GM19463 (cell line): ENCODE data around the gene ABHD16A.

Source experiments
- ATAC-seq: cut with Tn5 transposase; IDR thresholded peaks from one replicate; pipeline ENCODE4 v1.9.1; 2021; ENCODE audit warnings: mild to moderate bottlenecking, moderate library complexity; ENCODE audit not compliant: unreplicated experiment

ABHD16A gene

DNA sequence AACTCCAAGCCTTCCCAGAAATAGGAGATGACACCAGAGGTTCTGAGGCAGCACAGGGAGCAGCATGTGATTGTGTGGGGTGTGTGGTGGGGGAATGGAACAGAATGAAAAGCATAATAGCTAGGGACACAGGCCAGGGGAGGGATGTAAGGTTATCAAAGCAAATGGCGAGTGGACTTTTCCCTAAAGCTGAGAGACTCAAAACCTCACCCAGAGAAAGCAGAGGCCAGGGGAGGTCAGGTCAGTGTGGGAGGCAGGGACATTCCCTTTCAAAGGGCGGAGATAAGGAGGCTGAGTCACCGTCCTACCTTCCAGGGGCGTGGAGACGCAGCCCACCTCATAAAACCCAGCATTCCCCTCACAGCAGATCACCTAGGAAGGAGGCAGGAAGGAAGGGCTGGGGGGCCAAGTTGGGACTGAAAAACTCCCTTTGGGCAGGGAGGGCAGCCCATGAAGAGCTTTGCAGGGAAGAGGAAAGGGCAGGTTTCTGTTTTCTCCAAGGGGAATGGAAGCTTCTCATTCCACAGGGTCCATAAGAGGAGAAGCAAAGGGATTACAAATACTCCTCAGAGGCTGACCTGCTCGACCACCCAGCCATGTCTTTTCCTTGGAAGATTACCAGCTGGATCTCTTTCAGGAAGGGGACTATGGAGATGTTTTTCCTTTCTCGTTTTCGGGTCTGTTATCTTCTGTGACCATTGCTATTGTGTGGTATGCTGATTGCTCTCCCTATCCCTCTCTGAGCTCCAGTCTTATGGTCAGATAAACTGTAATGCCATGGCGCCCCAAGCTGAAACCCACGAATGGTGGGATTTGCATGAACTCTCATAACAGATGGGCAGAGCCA is 12.7 kb downstream of the ABHD16A start:
- ATAC-seq, result no peak

DNA sequence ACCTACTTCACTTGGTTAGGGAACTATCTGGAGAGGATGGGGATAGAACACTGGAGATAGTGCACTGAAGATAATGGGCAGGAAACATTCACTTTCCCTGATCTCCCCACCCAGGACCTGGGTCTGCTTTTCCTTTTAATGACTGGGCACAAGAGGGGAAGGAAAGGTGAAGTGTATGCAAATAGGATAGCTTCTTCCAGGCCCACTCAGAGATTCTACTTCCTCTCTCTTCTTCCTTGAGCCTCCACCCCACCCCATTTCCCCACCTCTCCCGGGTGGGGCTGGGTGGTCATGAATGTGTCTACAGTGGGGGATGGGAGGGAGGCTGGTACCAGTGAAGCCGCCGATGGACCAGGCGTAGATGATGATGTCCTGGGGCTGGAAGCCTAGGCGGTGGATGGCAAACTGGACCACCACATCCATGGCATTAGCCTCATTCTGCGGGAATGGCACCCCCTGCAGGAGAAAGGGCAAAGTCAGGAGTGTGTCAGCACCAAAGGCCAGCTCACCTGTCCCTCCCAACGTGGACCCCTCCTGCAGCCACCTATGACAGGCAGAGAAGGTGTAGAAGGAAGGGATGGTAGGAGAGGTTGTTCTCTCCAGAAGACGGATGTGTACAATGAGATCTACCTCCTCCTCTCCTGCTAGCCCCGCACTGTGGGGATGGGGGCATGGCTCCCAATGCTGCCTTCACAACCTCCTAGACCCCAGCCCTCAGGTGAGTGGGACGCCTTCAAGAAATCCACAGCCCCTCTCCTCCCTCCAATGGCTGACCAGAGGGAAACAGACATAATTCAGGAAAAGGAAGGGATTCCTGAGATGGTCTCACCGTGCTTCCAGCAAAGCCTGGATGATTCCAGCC is 13.6 kb downstream of the ABHD16A start:
- ATAC-seq, result no peak

DNA sequence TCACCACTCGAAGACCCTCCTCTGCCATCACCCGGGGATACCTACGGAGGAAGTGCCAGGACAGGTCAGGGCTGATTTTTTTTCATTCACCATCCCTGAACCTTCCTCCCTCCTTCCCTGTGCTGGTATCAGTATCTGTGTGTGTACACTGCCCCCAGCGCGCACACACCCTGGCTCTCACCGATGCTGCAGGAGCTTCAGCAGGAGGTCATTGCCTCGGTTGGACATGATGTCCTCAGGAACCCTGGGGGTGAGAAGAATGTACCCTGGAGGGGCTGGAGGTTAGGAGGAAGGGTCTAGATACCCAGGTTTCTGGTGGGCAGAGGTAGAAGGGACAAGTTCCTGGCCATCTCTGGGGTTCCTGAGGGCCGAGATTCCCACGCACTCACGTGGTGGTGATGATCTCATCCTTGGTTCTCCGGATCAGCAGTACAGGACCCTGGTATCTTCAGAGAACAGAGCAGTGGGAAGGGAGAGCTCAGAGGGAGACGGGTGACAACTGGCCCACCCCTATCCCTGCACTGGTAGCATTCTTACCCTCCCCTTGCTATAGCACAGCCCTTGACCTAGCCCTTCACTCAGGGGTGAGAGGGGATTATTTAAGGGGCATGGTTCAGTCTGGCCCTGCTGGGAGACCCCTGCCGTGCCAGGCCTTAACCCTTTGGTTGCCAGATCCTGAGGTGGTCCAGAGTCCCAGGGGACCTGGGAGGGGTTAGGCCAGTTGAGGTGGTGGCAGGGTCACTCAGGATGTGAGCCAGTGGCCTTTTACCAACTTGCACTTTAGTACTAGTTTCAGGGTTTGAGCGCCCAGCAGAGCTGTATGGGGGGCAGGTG is 15.0 kb downstream of the ABHD16A start:
- ATAC-seq, result no peak

DNA sequence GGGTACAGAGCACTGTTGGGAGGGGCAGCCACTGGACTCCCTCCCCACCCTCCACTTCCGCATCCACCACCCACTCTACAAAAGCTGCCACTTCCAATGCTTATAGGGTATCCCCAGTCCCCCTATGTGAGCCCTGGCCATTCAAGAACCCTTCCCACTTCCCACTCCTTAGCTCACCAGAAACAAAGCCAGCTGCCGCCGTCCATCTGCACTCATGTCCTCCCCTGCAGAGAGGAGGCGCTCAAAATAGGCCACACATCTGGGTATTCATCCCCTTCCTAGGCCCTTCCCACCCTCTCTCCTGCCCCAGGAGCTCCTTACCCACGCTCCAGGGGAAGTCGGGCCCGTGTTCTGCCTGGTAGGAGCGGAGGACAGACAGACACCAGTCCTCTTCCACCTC is 15.8 kb downstream of the ABHD16A start:
- ATAC-seq, result no peak

DNA sequence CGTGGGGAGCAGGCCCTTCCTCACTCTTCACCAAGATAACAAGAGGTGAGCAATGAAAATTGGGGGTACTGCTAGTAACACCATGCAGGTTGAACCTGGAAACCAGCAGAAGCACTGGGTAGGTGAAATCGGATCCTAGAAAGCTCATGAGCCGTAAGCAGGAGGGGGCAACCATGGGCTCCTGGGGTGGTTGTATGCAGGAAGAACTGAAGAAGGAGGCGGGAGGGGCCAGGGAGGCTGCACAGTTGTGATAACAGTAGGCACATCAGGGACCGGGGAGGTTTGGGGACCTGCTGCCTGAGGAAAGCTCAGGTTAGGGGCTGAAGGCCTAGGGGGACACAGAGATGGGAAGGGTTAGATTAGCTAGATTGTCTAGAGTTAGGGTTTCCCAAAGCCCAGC is 16.6 kb downstream of the ABHD16A start:
- ATAC-seq, result no peak

DNA sequence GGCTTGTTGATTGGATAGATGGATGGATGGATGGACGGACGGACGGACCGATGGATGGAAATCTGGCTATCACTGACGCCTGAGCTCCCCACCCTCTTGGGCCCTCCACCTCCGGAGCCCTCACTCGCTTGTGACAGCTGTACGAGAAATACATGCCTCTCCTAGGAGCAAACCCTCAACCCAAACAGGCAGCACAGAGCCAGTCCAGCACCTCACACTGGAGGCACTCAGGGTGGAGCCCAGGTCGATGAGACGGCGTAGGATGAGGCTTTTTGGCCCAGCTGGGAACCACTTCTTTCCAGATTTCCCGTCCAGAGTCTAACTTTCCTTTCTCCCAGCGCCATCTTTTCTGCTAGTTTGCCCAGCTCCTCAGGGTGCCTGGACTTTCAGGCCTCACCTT is 19.5 kb downstream of the ABHD16A start:
- ATAC-seq, result no peak

DNA sequence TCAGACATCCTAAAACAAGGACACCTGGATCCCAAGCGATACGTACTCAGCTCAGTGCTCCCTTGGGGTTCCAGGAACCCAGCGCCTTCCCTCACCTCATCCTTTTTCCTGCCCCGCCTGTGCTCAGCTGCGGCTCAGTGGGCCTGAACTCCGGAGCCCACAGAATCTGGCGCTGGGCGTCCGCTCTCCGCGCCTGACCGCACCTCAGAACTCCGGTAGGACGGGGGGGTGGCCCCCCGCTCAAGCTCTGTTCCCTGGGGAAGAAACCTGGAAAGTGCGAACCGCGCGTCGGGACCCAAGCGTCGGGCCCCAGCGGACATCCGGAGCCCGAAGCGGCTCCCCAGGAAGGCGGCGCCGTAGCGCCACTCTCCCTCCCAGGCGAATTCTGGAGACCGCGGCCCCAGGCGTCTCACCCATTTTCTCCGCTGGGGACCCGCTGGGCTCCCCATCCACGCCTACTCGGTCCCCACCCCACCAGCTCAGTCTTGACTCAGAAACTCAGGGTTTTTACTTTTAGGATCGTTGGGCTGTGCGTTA is 21.9 kb downstream of the ABHD16A start:
- ATAC-seq, result no peak

DNA sequence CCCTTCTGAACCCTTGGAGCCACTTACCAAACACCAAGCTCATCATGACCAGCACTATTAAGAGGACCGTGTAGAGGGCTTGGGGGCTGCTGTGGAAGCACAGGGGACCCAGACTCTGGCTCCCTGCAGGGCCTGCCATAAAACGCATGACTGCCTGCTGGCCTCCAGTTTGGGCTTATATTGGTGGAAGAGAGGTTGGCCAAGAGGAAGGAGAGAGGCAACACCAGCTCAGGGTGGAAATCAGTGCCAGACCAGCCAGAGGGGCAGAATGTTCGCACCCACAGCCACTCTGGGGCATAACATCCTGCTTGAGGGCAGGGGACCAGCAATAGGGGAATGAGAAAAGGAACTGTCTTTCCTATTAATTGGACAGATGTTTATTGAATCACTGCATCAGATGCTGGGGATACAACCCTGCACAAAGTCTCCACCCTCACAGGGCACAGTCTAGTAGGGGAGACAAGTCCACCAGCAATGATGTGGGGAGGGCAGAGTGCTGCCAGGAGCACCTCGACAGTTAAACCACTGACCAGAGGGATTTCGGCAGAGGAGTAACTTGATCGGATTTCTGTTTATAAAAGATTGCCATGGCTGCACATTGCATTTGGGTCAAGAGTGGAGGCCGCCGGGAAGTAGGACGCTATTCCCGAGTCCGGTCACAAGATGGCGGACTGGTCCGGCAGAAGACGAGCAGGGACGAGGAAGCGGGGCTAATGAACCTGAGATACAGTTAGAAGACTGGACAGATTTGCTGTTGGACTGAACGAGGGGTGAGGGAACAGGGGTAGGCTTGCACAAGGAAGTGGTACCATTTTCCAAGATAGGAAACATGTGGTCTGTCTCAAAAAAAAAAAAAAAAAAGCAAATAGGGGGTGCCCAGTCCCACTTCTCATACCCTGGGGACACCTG is 22.6 kb downstream of the ABHD16A start, which contains the start of gene LY6G5C:
TSS of gene LY6G5C (minus strand) at position 842 of the 909 bp plus-strand sequence. CDS start at position 148, 694 bp downstream.
- no peak for ATAC-seq

DNA sequence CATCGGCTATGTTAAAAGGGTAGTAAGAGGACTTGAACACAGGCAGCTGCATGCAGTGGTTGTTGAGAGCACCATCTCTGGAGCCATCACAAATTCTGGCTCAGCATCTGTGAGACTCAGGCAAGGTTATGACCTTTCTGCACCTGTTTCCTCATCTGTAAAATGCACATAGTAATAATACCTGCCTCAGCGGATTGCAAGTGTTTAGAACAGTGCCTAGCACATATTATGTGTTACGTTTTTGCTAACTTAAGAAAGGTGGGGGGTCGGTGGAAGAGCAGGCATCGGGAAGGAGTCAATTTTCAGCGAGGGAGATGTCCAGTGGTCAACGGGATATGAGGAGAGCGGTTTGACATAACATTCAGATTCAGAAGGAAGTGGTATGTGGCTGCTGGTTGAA is 25.2 kb downstream of the ABHD16A start:
- no peak for ATAC-seq

DNA sequence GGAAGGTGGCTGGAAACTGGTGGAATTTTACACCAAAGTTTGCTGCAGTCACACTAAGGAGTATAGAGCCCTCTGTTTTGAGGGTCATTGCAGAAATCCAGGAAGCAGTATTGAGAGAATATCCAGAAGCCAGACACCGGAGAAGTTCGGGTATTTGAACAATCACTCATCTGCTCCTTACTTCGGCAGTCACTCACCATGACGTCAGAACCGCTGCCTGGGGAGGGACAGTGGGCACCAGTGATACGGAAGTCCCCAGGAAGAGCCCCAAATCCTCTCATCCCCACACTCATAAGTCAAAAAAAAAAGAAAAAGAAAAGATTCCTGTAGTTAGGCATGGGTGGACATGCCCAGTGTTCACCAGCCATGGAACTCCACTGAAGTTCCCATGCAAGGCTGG is 26.2 kb downstream of the ABHD16A start:
- no peak for ATAC-seq

DNA sequence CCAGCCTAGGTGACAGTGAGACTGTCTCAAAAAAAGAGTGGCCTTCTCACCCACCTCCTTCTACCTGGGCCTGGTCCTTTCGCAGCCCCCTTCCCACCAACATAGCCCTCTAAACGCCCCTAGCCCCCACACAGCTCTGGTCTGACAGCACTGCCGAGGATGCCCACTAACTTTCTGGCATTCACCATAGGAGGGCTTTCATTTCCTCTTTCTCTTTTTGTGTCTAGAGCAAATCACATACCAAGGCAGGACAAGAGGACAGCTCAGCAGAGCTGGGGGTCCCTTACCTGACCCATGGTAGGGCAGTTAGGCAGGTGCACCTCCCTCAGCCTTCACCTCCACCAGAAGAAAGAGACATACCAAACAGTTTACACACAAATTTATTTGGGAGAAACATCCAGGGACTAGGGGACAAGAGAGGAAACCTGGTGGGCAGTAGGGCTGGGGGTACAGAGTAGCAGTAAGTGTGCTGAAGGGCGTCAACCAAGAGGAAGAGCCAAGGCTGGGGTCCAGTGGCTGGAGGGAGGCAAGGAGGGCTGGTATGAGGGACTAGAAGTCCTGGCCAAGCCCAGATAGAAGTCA is 26.7 kb downstream of the ABHD16A start:
- no peak for ATAC-seq

DNA sequence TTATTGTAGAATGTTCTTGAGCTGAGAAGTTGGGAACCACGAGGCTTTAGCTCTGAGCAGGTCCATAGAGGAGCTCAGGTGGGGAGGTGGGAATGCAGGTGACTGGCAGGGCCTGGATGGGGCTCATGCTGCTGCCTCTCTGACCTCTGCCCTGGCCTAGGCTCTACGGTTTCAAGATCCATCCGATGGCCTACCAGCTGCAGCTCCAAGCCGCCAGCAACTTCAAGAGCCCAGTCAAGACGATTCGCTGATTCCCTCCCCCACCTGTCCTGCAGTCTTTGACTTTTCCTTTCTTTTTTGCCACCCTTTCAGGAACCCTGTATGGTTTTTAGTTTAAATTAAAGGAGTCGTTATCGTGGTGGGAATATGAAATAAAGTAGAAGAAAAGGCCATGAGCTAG is 33.4 kb downstream of the ABHD16A start, which contains the start of gene LY6G5B:
TSS of gene LY6G5B (plus strand) at position 301 of the 400 bp plus-strand sequence. CDS start 975 bp downstream, outside the sequence.
- ATAC-seq, result no peak

DNA sequence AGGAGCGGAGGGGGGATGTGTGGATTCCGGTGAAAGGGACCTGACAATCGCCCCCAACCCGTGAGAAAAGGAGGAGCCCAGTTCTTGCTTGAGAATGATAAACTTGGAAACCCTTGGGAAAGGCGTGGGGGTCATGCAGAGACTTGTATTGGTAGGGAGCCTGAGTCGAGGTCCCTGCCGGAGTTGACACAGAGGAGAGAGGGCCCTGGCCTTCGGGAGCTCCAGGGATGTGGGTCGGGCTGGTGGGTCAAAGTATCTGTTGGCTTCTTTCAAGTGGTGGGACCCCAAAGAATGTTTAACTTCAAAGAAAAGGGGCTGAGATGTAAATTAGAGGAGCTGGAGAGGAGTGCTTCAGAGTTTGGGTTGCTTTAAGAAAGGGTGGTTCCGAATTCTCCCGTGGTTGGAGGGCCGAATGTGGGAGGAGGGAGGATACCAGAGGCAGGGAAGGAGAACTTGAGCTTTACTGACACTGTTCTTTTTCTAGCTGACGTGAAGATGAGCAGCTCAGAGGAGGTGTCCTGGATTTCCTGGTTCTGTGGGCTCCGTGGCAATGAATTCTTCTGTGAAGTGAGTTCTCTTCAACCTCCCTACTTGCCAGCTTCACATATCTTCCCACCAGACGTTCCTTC is 36.7 kb downstream of the ABHD16A start:
- ATAC-seq, result no peak

DNA sequence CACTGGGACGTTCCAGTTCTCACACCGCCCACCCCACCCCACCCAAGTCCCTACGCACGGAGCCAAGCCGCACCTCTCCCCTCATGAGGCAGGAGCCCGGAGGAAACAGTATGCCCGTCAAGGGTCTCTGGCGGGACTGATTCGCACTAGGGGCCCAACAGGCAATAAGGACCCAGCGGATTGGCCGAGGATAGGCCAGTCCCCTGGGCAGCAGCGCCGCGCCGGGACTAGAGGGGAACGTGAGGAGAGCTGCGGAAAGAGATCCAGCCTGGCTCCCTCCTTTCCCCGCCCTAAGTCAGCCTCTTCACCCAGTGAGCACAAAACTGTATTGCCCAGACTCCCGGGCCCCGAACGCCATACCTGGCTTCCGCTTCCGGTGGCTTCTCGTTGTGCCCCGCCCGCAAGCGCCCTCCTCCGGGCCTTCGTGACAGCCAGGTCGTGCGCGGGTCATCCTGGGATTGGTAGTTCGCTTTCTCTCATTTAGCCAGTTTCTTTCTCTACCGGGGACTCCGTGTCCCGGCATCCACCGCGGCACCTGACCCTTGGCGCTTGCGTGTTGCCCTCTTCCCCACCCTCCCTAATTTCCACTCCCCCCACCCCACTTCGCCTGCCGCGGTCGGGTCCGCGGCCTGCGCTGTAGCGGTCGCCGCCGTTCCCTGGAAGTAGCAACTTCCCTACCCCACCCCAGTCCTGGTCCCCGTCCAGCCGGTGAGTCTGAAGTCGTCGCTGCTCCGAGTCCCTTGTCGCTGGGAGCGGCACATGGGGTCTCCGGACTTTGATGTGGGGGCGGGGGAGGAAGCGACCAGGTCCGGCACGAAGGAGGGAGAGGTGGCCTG is 37.4 kb downstream of the ABHD16A start, which contains the start of gene CSNK2B:
TSS of gene CSNK2B (plus strand) at position 580 of the 836 bp plus-strand sequence. CDS start 752 bp downstream, outside the sequence.
- ATAC-seq, result peak; percentile 79

DNA sequence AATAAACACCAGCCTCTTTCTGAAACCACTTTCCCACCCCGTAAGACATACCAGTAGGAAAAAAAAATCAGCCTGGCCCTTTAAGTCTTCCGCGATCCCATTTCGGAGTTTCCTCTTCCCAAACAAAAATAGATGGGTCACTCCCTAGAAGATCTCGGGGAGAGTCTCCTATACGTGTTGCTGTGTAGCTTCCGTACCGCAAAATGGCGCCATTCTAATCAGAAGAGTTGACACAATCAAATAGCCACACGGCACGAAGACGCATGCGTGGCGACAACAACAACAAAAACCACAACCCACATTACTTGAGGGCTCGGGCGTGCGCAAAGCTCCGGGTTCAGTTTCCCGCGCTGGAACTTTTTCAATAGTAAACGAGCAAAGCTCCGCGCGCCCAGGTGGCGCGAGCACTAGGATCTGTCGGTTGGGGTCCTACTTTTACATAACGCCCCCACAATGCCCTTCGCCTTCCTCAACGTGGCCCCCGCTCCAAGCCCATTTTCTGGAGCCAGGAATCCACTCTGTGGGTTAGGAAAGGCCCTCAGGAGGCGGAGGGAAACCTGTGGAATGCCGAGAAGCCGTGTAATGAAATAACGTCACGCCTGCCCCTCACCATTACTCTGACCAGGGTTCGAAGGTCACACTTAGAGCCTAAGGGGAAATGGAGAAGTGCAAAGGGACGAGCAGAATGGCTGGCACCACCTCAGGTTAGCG is 38.2 kb downstream of the ABHD16A start, which contains the start of gene GPANK1:
TSS of gene GPANK1 (minus strand) at position 208 of the 711 bp plus-strand sequence. CDS start 519 bp downstream, outside the sequence.
- ATAC-seq, result no peak

DNA sequence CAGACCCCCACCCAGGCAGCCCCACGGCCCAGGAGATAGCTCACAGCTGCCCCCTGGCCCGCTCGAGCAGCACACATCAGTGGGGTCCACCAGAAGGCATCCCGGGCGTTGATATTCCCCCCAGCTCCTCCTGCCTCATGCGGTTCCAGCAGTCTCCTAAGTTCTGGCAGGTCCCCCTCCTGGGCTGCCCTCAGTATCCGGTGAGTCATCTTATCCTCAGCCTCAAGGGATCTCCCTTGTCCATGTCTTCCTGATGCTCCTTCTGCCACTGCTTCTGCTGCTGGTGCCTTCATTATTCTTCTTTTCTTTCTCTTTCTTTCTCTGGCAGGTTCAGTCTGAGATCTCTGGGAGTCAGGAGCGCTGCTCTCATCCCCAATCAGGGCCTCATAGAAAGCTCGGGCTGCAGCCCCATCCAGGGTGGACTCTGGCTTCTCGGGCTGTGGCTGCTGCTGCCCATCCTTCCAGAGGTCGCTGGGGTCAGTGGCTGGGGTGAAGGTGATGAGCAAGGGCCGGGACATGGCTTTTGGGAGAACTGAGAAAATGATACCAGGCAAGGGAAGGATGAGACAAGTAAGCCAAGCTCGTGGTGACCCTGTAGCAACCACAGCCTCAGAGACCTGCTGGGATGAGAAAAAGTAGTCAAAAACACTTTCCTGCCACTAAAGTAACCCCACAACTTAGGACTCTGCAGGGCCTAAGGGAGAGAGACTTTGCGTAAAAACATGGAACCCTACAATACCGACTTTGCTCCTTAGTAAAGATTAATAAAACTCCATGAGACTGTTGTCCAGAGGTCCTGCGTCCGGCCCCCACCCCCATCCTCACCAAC is 38.9 kb downstream of the ABHD16A start:
- ATAC-seq, result no peak
